ENCODE results near the gene SLC35G2.

The SLC35G2 gene

GRCh38 chr3:136844724-136845123, 25.8 kb downstream of the SLC35G2 start:
- Histone ChIP-seq H2BK120ac (ENCODE audit: low read depth, low read length) (no peak overlapping the region), H3K4me2 (ENCODE audit: low read length) (no peak overlapping the region), H3K36me3 (ENCODE audit: control insufficient read depth, insufficient read depth, low read length) (no peaks in the 10 kb centered on the region), H3K4me1 (ENCODE audit: control insufficient read depth, low read depth, low read length) (peaks cover 4% of the 10 kb centered on the region), H3K4ac (ENCODE audit: low read depth, low read length) (no peak overlapping the region), H3K56ac (ENCODE audit: low read length) (no peak overlapping the region), H2BK15ac (replicated peaks; ENCODE audit: low read depth) (no peak overlapping the region), H3K27ac (ENCODE audit: low read depth, low read length) (no peak overlapping the region), H3K79me1 (ENCODE audit: low read length) (peaks cover 5% of the 10 kb centered on the region), H3K4me3 (ENCODE audit: low read length) (no peak overlapping the region), H4K8ac (ENCODE audit: low read depth, low read length) (no peak overlapping the region), H4K5ac (ENCODE audit: low read length) (no peak overlapping the region), H3K79me2 (ENCODE audit: control insufficient read depth, insufficient read depth, low read length) (no peaks in the 10 kb centered on the region), H2BK5ac (ENCODE audit: low read length) (no peak overlapping the region), H3K23ac (ENCODE audit: low read length) (no peak overlapping the region), H3K9ac (ENCODE audit: low read length) (no peak overlapping the region), H3K27me3 (ENCODE audit: insufficient read depth, low read length, poor library complexity) (no peaks in the 10 kb centered on the region), H2AK5ac (ENCODE audit: low read length) (no peak overlapping the region), H3K18ac (ENCODE audit: low read length) (no peak overlapping the region)
- no peak for DNase-seq
- no CpG with 5 or more reads among the region's 1 CpG for WGBS (ENCODE audit: extremely low coverage, insufficient coverage, low lambda C conversion rate)

GRCh38 chr3:136852180-136852579, 33.3 kb downstream of the SLC35G2 start:
- no peaks in the 10 kb centered on the region for H3K4me1 ChIP-seq (ENCODE audit: control insufficient read depth, low read depth, low read length)
- no peak overlapping the region for H3K4me3 ChIP-seq (ENCODE audit: low read length)
- no peak overlapping the region for H3K9ac ChIP-seq (ENCODE audit: low read length)
- no peak overlapping the region for H3K18ac ChIP-seq (ENCODE audit: low read length)
- H3K27ac ChIP-seq (ENCODE audit: low read depth, low read length) = no peak overlapping the region
- no peak overlapping the region for H3K4me2 ChIP-seq (ENCODE audit: low read length)
- H3K27me3 ChIP-seq (ENCODE audit: insufficient read depth, low read length, poor library complexity) = no peaks in the 10 kb centered on the region
- no peaks in the 10 kb centered on the region for H3K79me2 ChIP-seq (ENCODE audit: control insufficient read depth, insufficient read depth, low read length)
- WGBS (ENCODE audit: extremely low coverage, insufficient coverage, low lambda C conversion rate) = no CpG with 5 or more reads among the region's 4 CpGs
- no peak overlapping the region for H3K23ac ChIP-seq (ENCODE audit: low read length)
- peaks cover 9% of the 10 kb centered on the region for H3K79me1 ChIP-seq (ENCODE audit: low read length)
- no peaks in the 10 kb centered on the region for H3K36me3 ChIP-seq (ENCODE audit: control insufficient read depth, insufficient read depth, low read length)
- no peak overlapping the region for H2AK5ac ChIP-seq (ENCODE audit: low read length)
- DNase-seq = no peak
- H3K56ac ChIP-seq (ENCODE audit: low read length) = no peak overlapping the region
- H4K8ac ChIP-seq (ENCODE audit: low read depth, low read length) = no peak overlapping the region
- H2BK15ac ChIP-seq (replicated peaks; ENCODE audit: low read depth) = no peak overlapping the region
- no peak overlapping the region for H4K5ac ChIP-seq (ENCODE audit: low read length)
- H2BK5ac ChIP-seq (ENCODE audit: low read length) = no peak overlapping the region
- no peak overlapping the region for H3K4ac ChIP-seq (ENCODE audit: low read depth, low read length)
- no peak overlapping the region for H2BK120ac ChIP-seq (ENCODE audit: low read depth, low read length)

- DNase-seq = no peak
- no peak overlapping the region for H2AK5ac ChIP-seq (ENCODE audit: low read length)
- no peak overlapping the region for H2BK120ac ChIP-seq (ENCODE audit: low read depth, low read length)
- no peak overlapping the region for H3K27ac ChIP-seq (ENCODE audit: low read depth, low read length)
- H4K5ac ChIP-seq (ENCODE audit: low read length) = no peak overlapping the region
- H2BK5ac ChIP-seq (ENCODE audit: low read length) = no peak overlapping the region
- no peak overlapping the region for H4K8ac ChIP-seq (ENCODE audit: low read depth, low read length)
- no peak overlapping the region for H3K9ac ChIP-seq (ENCODE audit: low read length)
- H3K56ac ChIP-seq (ENCODE audit: low read length) = no peak overlapping the region
- no peak overlapping the region for H3K18ac ChIP-seq (ENCODE audit: low read length)
- no peak overlapping the region for H3K23ac ChIP-seq (ENCODE audit: low read length)
- H3K4ac ChIP-seq (ENCODE audit: low read depth, low read length) = no peak overlapping the region
- H3K4me1 ChIP-seq (ENCODE audit: control insufficient read depth, low read depth, low read length) = no peaks in the 10 kb centered on the region
- H3K79me1 ChIP-seq (ENCODE audit: low read length) = peaks cover 9% of the 10 kb centered on the region
- H3K27me3 ChIP-seq (ENCODE audit: insufficient read depth, low read length, poor library complexity) = no peaks in the 10 kb centered on the region
- H3K36me3 ChIP-seq (ENCODE audit: control insufficient read depth, insufficient read depth, low read length) = no peaks in the 10 kb centered on the region
- no peak overlapping the region for H3K4me3 ChIP-seq (ENCODE audit: low read length)
- no peak overlapping the region for H2BK15ac ChIP-seq (replicated peaks; ENCODE audit: low read depth)
- no peaks in the 10 kb centered on the region for H3K79me2 ChIP-seq (ENCODE audit: control insufficient read depth, insufficient read depth, low read length)
- H3K4me2 ChIP-seq (ENCODE audit: low read length) = no peak overlapping the region
Measured at GRCh38 chr3:136856665-136857064, 37.7 kb downstream of the SLC35G2 start.

DNA sequence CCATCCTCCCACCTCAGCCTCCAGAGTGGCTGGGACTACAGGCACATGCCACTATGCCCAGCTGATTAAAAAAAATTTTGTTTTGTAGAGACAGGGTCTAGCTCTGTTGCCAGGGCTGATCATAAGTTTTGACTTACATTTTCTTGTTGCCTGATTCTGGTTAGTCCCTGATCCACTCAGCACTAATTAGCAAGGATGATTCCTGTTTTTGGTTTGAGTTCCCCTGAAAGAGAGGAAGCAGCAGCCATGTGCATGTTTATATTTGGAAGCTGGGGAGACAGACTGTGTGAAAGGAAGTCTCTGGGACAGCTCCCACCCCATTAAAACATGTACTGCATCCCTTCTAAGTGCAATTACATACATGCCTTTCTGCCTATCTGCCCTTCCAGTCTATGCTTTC, 39.5 kb downstream of the SLC35G2 start:
- Histone ChIP-seq H3K27me3 (ENCODE audit: insufficient read depth, low read length, poor library complexity) (no peaks in the 10 kb centered on the region), H3K4me2 (ENCODE audit: low read length) (no peak overlapping the region), H2BK5ac (ENCODE audit: low read length) (no peak overlapping the region), H3K23ac (ENCODE audit: low read length) (no peak overlapping the region), H3K79me1 (ENCODE audit: low read length) (peaks cover 11% of the 10 kb centered on the region), H3K4me3 (ENCODE audit: low read length) (no peak overlapping the region), H4K8ac (ENCODE audit: low read depth, low read length) (no peak overlapping the region), H3K36me3 (ENCODE audit: control insufficient read depth, insufficient read depth, low read length) (no peaks in the 10 kb centered on the region), H3K9ac (ENCODE audit: low read length) (no peak overlapping the region), H3K27ac (ENCODE audit: low read depth, low read length) (no peak overlapping the region), H2BK120ac (ENCODE audit: low read depth, low read length) (no peak overlapping the region), H3K79me2 (ENCODE audit: control insufficient read depth, insufficient read depth, low read length) (peaks cover 5% of the 10 kb centered on the region), H2AK5ac (ENCODE audit: low read length) (no peak overlapping the region), H3K56ac (ENCODE audit: low read length) (no peak overlapping the region), H3K4me1 (ENCODE audit: control insufficient read depth, low read depth, low read length) (no peaks in the 10 kb centered on the region), H2BK15ac (replicated peaks; ENCODE audit: low read depth) (no peak overlapping the region), H3K18ac (ENCODE audit: low read length) (no peak overlapping the region), H3K4ac (ENCODE audit: low read depth, low read length) (no peak overlapping the region), H4K5ac (ENCODE audit: low read length) (no peak overlapping the region)
- DNase-seq = no peak

DNA sequence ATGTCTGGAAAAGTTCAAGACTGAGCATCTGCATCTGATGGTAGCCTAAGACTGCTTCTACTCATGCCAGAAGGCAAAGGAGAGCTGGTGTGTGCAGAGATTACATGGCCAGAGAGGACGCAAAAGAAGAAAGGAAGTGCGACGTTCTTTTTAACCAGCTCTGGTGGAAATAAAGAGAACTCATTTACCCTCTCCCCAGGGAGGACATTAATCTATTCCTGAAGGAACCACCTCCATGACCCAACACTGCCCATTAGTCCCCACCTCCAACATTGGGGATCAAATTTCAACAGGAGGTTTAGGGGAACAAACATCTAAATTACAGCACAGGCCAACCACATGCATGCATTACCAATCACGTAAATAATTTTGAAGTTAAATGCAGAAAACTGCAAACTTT, 41.6 kb downstream of the SLC35G2 start:
- peak overlapping the region; percentile 57 for H4K8ac ChIP-seq (ENCODE audit: low read depth, low read length)
- H3K18ac ChIP-seq (ENCODE audit: low read length) = no peak overlapping the region
- no peaks in the 10 kb centered on the region for H3K4me1 ChIP-seq (ENCODE audit: control insufficient read depth, low read depth, low read length)
- H3K9ac ChIP-seq (ENCODE audit: low read length) = peak overlapping the region; percentile 58
- WGBS (ENCODE audit: extremely low coverage, insufficient coverage, low lambda C conversion rate) = no CpG with 5 or more reads among the region's 4 CpGs
- peaks cover 7% of the 10 kb centered on the region for H3K79me1 ChIP-seq (ENCODE audit: low read length)
- H3K27me3 ChIP-seq (ENCODE audit: insufficient read depth, low read length, poor library complexity) = no peaks in the 10 kb centered on the region
- H3K56ac ChIP-seq (ENCODE audit: low read length) = peak overlapping the region; percentile 93
- H3K79me2 ChIP-seq (ENCODE audit: control insufficient read depth, insufficient read depth, low read length) = peaks cover 10% of the 10 kb centered on the region
- H3K36me3 ChIP-seq (ENCODE audit: control insufficient read depth, insufficient read depth, low read length) = no peaks in the 10 kb centered on the region
- no peak overlapping the region for H2BK120ac ChIP-seq (ENCODE audit: low read depth, low read length)
- H2AK5ac ChIP-seq (ENCODE audit: low read length) = no peak overlapping the region
- no peak overlapping the region for H3K4ac ChIP-seq (ENCODE audit: low read depth, low read length)
- no peak overlapping the region for H2BK15ac ChIP-seq (replicated peaks; ENCODE audit: low read depth)
- peak; percentile 49 for DNase-seq
- H3K4me3 ChIP-seq (ENCODE audit: low read length) = no peak overlapping the region
- H4K5ac ChIP-seq (ENCODE audit: low read length) = no peak overlapping the region
- H3K4me2 ChIP-seq (ENCODE audit: low read length) = peak overlapping the region; percentile 17
- no peak overlapping the region for H3K27ac ChIP-seq (ENCODE audit: low read depth, low read length)
- H3K23ac ChIP-seq (ENCODE audit: low read length) = no peak overlapping the region
- H2BK5ac ChIP-seq (ENCODE audit: low read length) = no peak overlapping the region

DNA sequence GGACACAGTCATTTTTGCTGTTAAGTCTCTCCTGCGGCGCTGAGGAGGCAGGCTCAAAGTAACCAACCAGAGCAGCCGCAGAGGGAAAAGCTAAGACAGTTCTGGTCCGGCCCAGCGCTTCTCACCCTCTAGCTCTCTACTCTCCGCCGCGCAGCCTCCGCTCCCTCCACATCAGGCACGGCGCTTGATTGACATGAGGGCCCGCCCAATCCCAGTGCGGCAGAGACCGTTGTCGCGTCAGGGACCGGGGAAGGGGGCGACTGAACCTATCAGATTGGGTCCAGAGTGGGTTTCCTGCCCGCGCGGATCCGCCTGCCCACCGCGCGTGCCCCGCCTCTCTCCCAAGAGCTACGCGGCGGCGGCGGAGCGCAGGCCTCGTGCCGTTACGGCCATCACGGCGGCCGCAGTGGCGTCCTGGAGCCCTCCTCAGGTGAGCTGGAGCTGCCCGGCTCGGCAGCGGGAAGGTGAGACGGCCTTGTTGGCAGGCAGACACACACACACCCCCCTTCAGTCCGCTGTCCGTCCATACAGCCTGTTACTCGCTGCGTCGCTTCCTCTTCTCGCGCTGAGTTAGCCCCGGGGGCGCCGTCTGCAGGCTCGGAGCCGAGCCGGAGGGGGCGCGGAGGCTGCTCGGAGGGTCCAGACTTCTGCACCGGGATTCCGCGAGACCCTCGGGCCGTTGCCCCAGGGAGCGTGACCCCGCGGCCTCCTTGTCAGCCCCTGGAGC, 43.1 kb downstream of the SLC35G2 start, which contains the start of gene NCK1:
Gene NCK1 (plus strand): TSS at position 319 of the 727 bp plus-strand sequence. CDS start 65,794 bp downstream, outside the sequence.
- no peaks in the 10 kb centered on the region for H3K36me3 ChIP-seq (ENCODE audit: control insufficient read depth, insufficient read depth, low read length)
- H3K9ac ChIP-seq (ENCODE audit: low read length) = peak within 1 kb of the TSS; percentile 93
- H2BK5ac ChIP-seq (ENCODE audit: low read length) = peak within 1 kb of the TSS; percentile 66
- no CpG with 5 or more reads among the region's 67 CpGs for WGBS (ENCODE audit: extremely low coverage, insufficient coverage, low lambda C conversion rate)
- no peak within 1 kb of the TSS for H2AK5ac ChIP-seq (ENCODE audit: low read length)
- H3K56ac ChIP-seq (ENCODE audit: low read length) = peak within 1 kb of the TSS; percentile 100
- no peak within 1 kb of the TSS for H2BK15ac ChIP-seq (replicated peaks; ENCODE audit: low read depth)
- no peak within 1 kb of the TSS for H4K5ac ChIP-seq (ENCODE audit: low read length)
- no peak within 1 kb of the TSS for H3K4ac ChIP-seq (ENCODE audit: low read depth, low read length)
- H3K23ac ChIP-seq (ENCODE audit: low read length) = peak within 1 kb of the TSS; percentile 89
- peak within 1 kb of the TSS; percentile 44 for H3K18ac ChIP-seq (ENCODE audit: low read length)
- no peak within 1 kb of the TSS for H4K8ac ChIP-seq (ENCODE audit: low read depth, low read length)
- H3K27me3 ChIP-seq (ENCODE audit: insufficient read depth, low read length, poor library complexity) = no peaks in the 10 kb centered on the region
- H3K4me1 ChIP-seq (ENCODE audit: control insufficient read depth, low read depth, low read length) = no peaks in the 10 kb centered on the region
- H3K4me2 ChIP-seq (ENCODE audit: low read length) = peak within 1 kb of the TSS; percentile 95
- DNase-seq = peak; percentile 100
- peak within 1 kb of the TSS; percentile 89 for H3K27ac ChIP-seq (ENCODE audit: low read depth, low read length)
- H3K79me2 ChIP-seq (ENCODE audit: control insufficient read depth, insufficient read depth, low read length) = peaks cover 19% of the 10 kb centered on the region
- no peak within 1 kb of the TSS for H2BK120ac ChIP-seq (ENCODE audit: low read depth, low read length)
- peak within 1 kb of the TSS; percentile 76 for H3K4me3 ChIP-seq (ENCODE audit: low read length)
- peaks cover 2% of the 10 kb centered on the region for H3K79me1 ChIP-seq (ENCODE audit: low read length)
